ENCODE data around the gene NT5E.

Gene NT5E

GRCh38 chr6:85404564-85405174 is 45.2 kb upstream of the NT5E start:
- no peak overlapping the region for H3K4me3 ChIP-seq (ENCODE audit: low read depth, low read length)
- TF ChIP-seq CTCF (IDR thresholded peaks at IDR 0.05; ENCODE audit: borderline replicate concordance, insufficient read depth, low read depth, low read length): no peak

GRCh38 chr6:85405175-85405852 is 44.6 kb upstream of the NT5E start:
- H3K4me3 ChIP-seq (ENCODE audit: low read depth, low read length): no peak overlapping the region
- TF ChIP-seq CTCF (IDR thresholded peaks at IDR 0.05; ENCODE audit: borderline replicate concordance, insufficient read depth, low read depth, low read length): no peak

- TF ChIP-seq CTCF (IDR thresholded peaks at IDR 0.05; ENCODE audit: borderline replicate concordance, insufficient read depth, low read depth, low read length): no peak
- no peak overlapping the region for H3K4me3 ChIP-seq (ENCODE audit: low read depth, low read length)
These were observed 44.1 kb upstream of the NT5E start for GRCh38 chr6:85405853-85406198.

- H3K4me3 ChIP-seq (ENCODE audit: low read depth, low read length): no peak overlapping the region
- TF ChIP-seq CTCF (IDR thresholded peaks at IDR 0.05; ENCODE audit: borderline replicate concordance, insufficient read depth, low read depth, low read length): no peak
These were observed 43.2 kb upstream of the NT5E start for GRCh38 chr6:85406641-85407075.

- H3K4me3 ChIP-seq (ENCODE audit: low read depth, low read length): no peak overlapping the region
- no peak for TF ChIP-seq CTCF (IDR thresholded peaks at IDR 0.05; ENCODE audit: borderline replicate concordance, insufficient read depth, low read depth, low read length)
These were observed 41.8 kb upstream of the NT5E start for GRCh38 chr6:85408039-85408438.

- TF ChIP-seq CTCF (IDR thresholded peaks at IDR 0.05; ENCODE audit: borderline replicate concordance, insufficient read depth, low read depth, low read length): no peak
These were observed 36.9 kb upstream of the NT5E start for GRCh38 chr6:85412911-85413430.

GRCh38 chr6:85416049-85416448 is 33.8 kb upstream of the NT5E start:
- TF ChIP-seq CTCF (IDR thresholded peaks at IDR 0.05; ENCODE audit: borderline replicate concordance, insufficient read depth, low read depth, low read length): no peak
- no peak overlapping the region for H3K4me3 ChIP-seq (ENCODE audit: low read depth, low read length)

More at GRCh38 chr6:85412911-85413430, 36.9 kb upstream of the NT5E start:
- H3K4me3 ChIP-seq (ENCODE audit: low read depth, low read length): no peak overlapping the region
